CD4-positive, alpha-beta T cell treated with Interferon gamma for 1 hour (primary cell): ENCODE data around the gene TTLL8.

Experiments used
- DNase-seq: peaks from one replicate; pipeline ENCODE4 v3.0.0-alpha.2; 2020

Gene TTLL8

DNA sequence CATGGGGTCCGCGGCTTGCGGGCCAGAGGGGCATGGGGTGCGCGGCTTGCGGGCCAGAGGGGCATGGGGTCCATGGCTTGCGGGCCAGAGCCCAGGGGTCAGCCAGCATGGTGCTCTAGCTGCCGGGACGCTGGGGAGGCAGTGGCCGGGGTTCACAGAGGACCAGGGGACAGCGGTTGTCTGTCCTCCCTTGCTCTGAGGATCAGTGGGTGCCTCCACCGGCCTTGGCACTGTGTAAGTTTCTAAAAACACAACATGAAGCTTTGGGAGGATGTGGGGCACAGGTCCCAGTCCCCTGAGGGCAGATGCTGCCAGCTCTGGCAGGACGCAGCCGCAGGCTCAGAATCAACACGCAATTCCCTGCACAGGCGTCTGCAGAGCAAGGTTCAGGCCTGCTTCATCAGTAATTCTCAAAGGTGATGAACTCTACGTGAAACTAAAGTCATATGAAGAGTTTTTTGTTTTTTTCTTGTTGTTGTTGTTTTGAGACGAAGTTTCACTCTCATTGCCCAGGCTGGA is 24.2 kb upstream of the TTLL8 start:
- no peak for DNase-seq

DNA sequence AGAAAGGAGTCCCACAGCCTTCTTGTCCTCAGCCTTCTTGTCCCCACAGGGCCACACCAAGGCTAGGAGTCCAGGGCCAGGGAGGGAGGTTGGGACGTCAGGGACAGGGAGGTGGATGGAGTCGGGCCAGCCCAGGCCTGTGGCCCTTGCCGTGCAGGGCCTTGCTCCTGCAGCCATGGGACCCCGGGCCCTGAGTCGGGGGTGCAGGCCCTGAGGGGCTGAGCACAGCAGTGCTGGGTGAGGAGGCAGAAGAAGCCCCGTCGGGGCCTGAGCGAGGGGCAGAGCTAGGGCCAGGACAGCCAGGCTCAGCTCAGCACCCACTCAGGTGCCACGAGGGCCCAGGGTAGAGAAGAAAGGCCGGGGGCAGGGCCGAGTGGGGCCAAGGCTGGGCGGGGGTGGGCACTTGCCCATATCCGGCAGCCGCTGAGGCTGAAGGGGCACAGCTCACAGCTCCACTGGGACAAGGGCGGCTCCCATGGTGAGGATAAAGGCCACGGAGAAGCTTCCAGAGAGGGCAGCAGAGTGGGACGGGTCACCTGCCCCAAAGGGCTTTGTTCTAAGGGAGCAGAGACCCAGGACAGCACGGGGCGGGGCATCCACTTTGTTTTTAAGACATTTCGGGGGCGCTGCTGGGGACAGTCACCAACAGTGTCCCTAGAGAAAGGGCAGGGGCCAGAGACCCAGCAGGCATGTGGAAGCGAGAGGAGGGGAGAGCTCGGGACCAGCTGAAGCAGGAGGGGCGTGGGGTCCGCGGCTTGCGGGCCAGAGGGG is 23.5 kb upstream of the TTLL8 start:
- DNase-seq: no peak

DNA sequence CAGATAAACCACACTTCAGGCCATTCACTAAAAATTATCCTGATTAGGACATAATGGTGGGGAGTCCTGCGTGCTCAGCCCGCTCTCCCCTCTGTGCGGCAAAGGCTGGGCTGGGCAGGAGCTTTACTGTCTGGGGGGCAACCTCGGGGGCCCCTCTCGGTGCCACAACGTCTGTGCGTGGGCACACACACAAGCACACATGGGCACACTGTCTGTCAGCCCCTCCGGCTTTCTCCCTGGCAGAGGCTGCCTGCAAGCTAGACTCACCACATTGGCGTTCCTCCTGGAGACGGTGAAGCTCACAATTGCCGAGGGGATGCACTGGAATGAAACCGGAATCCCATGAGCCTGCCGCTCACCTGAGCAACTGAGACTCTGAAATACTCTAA is 22.0 kb upstream of the TTLL8 start:
- no peak for DNase-seq

DNA sequence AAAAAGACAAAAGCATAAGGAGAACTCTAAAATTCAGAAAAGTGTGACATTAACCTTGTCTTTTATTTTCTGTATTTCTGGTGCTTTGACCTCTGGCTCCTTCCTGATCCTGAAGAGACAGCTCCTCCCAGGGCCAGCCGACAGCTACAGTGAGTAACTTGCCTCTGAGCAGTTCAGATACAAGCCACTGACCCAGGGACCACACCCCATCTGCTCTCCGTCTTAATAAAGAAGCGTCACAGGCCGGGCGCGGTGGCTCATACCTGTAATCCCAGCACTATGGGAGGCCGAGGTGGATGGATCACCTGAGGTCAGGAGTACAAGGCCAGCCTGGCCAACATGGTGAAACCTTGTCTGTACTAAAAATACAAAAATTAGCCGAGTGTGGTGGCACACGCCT is 20.7 kb upstream of the TTLL8 start:
- DNase-seq: no peak

DNA sequence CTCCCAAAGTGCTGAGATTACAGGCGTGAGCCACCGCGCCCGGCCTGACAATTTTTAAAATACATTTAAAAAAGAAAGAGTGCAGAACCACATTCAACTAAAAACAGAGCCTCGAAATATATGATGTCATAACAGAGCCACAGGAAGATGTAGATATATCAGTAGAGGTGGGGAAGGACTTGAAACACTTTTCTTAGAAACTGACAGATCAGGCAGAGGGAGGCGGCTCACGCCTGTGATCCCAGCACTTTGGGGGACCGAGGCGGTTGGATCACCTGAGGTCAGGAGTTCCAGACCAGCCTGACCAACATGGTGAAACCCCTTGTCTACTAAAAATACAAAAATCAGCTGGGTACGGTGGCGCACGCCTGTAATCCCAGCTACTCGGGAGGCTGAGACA is 20.1 kb upstream of the TTLL8 start:
- DNase-seq: no peak

DNA sequence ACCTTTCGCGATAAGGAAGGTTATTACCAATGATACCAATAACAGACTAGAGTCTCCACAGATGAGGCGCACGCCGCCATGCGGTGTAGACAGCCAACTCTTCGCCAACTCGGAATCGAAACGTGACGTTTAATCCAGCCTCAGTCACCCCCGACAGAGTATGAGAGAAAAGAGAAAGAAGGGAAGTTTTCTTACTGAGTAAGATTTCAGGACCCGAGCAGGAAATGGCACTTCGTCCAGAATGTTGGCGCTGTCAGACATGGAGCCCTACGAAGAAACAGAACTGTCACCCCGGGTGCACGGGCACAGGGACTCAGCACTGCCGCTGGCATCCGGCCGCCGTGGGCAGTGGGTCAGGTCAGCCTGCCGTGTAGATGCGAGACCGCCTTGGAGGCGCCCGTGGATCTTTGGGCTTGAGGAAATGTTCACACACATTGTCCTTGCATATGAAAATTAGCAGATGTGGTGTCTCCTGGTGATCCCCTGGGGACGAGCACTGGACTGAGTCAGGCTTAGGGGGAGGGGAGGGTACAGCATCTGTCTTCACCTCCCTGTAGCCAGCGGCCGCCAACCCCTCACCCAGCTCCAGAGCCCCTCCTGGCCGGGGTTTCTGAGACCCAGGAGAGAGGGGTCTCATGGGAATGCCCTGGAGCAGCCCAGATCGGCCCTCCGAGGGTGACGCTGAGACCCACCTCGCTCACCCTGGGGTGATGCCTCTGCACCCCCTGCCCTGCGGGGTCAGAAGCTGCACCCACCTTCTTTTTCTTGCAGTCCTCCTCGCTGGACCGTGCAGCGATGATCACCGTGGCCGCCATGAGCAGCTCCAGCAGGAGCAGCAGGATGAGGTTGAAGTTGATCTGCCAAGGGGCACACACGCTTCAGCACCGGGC is 18.8 kb upstream of the TTLL8 start:
- no peak for DNase-seq

DNA sequence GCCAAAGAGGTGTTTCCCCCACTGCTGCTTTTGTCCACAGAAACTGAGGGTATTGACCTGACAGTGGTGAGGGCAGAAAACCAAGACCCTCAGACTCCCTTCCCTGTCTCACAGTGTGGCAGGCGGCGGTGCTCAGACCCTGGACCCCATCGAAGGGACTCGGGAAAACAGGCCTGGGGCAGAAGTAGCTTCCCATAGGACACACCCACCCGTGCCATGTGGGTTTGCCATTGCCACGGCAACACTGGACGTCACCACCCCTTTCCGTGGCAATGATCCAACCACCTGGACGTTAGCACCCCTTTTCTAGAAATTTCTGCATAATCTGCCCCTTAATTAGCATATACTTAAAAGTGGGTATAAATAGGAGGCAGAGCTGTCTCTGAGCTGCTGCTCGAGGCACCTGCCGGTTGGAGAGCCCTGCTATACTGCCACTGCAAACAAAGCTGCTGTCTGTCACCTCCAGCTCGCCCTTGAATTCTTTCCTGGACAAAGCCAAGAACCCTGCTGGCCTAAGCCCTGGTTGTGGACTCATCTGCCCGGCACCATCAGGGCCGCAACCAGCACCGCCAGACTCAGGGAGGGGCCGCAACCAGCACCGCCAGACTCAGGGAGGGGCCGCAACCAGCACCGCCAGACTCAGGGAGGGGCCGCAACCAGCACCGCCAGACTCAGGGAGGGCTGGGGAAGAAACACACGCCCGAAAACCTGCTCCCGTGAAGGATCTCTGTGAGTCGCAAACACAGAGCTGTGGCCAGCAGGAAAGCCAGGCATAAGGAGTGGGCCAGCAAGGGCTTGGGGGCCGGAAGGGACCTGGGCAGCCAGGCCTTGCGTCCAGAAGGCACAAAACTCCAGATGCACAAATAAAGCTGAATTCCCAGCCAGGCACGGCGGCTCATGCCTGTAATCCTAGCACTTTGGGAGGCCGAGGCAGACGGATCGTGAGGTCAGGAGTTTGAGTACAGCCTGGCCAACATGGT is 16.7 kb upstream of the TTLL8 start:
- no peak for DNase-seq

DNA sequence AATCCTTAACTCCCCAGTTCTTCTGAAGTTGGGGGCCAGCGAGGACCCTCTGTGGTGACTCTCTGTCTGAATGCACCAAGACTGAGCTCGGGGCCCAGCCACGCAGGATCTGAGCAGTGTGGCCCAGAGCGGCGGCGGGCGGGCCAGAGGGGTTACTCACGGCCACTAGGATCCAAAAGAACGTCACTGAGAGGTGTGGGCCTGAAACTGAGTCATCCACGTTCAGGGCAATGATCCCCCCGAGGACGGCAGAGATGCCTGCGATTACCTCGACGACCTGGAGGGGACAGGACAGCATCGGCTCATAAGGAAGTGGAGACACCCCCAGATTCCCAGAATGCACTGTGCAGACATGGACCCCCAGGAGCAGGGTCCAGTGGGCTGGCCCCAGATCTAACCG is 16.0 kb upstream of the TTLL8 start:
- DNase-seq: no peak

DNA sequence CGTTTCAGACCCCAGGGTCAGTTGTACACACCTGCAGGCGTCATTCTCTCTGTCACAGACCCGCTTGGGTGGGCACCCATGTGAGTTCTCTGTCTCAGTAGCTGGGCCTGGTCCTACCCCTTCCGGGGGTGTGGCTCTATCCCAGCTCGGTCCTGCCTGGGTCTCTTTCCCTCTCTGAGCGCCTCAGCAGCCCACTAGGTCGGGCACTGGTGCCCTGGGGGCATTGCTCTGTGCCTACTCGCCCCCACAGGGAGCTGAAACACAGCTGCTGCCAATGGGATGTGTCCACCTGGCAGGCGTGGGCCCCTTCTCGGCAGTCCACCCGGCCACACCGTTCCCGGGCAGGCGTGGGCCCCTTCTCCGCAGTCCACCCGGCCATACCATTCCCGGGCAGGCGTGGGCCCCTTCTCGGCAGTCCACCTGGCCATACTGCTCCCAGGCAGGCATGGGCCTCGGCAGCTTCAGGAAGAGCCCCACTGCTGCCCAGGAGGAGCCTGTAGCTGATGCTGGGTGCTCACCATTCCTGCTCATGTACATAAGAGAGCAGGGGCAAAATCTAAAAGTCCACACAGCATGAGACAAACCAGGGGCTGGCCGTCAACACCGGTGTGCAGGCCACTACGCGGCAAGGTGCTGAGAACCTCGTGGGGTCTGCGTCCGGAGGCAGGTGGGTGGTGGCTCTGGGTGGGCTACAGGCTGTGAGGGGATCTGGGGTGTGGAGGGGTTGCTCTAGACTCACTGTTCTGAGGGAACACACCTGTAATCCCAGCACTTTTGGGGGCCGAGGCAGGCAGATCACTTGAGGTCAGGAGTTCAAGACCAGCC is 14.8 kb upstream of the TTLL8 start:
- DNase-seq: no peak

DNA sequence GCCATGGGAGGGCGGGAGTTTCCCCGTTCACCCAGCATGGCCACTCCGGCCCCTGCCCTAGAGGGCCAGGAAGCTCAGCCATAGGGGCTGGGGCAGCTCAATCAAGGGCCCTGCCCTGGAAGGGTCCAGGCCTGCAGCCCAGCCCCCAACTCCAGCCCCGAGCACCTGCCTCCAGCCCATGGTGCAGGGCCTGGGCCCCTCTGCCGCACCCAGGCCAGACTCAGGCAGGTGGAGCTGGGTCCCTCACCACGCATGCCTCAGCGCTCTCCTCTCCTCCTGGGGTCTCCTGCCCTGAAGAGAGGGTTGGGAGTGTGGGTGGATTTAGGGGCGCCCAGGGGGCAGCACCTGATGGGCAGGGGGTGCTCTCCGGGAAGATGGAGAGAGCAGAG is 14.1 kb upstream of the TTLL8 start:
- DNase-seq: no peak

DNA sequence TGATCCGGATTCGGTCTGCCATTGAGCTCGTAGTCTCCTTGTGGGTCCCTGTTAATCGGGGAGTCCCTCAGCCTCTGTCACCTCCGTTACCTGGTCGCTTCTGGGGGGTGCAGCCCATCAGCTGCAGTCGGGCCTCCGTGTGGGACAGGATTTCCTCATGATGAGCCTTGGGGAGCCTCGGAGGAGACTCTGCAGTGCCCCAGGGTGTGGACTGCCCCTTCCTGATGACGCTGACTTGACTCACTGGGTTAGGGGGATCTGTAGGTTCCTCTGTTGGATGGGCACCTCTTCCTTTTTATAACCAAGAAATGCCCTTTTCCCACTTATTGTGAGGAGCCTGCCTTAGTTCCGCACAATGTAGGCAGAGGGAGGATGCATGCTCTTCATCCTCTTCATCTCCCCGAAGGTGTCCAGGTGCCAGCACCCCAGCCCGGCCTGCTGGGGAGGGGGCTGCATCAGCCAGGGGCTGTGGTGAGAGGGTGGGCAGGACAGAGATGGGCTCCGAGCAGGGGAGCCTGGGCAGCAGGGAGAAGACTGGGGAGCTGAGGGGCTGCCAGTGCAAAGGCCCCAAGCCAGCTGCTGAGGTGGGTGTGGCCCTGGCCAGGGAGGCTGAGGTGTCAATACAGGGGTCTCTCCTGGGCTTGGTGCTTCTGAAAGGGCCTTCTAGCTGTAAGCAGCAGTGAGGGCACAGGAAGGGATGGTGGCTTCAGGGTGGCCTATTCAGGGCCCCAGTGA is 13.5 kb upstream of the TTLL8 start:
- no peak for DNase-seq

DNA sequence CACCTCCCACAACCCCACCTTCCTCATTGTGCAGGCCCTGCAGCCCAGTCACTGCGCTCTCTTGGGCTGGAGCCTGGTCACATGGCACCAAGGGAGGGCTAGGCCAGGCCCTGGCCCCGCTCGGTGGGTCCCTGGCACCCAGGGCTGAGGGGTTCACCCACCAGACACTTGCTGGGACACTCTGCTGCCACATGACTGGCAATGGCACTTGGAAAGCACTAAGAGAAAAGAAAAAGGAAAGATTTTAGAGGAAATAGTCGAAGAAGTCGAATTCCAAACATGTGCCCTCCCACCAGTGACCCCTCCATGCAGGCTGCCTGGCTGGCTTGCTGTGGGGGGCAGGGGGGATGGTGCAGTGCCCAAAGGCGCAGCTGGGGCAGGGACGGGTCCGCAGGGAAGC is 12.3 kb upstream of the TTLL8 start:
- no peak for DNase-seq

DNA sequence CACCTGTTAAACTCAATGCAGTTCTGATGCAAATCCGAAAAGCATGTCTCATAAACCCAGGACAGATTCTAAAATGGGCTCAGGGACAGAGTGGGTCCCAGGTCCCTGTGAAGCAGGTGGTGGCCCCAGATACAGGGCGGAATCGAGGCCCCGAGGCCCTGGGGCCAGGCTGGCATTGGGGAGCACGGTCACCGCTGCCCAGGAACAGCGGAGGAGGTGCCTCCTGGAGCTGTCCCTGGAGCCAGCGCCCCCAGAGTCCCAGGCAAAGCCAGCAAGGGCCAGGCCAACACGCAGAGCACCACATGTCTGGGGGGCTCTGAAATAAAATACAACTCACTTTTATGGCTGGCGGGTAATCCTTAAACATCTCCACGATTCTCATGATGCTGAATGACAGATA is 10.0 kb upstream of the TTLL8 start:
- no peak for DNase-seq

DNA sequence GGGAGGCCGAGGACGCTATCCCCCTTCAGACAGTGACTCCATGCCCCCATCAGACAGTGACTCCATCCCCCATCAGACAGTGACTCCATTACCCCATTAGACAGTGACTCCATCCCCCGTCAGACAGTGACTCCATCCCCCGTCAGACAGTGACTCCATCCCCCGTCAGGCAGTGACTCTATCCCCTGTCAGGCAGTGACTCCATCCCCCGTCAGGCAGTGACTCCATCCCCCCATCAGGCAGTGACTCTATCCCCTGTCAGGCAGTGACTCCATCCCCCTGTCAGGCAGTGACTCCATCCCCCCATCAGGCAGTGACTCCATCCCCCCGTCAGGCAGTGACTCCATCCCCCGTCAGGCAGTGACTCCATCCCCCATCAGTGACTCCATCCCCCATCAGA is 9.1 kb upstream of the TTLL8 start:
- DNase-seq: no peak

DNA sequence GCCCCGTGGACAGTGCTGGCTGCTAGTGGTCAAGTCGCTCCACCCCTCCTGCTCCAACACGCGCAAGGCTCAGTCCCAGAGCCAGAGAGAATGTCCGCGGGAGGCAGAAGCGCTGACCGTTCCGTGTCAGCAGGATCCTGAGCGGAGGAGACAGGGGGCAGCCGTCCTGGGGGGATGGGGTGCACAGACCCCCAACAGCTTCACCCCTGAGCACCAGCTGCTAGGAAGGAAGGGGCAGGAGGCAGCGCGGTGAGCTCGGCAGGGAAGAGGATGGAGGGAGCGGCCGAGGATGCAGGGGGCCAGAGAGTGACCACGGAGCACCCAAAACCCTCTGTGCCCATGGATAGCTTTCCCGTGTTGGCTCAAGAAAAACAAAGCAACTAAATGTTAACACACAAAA is 6.4 kb upstream of the TTLL8 start:
- DNase-seq: no peak

DNA sequence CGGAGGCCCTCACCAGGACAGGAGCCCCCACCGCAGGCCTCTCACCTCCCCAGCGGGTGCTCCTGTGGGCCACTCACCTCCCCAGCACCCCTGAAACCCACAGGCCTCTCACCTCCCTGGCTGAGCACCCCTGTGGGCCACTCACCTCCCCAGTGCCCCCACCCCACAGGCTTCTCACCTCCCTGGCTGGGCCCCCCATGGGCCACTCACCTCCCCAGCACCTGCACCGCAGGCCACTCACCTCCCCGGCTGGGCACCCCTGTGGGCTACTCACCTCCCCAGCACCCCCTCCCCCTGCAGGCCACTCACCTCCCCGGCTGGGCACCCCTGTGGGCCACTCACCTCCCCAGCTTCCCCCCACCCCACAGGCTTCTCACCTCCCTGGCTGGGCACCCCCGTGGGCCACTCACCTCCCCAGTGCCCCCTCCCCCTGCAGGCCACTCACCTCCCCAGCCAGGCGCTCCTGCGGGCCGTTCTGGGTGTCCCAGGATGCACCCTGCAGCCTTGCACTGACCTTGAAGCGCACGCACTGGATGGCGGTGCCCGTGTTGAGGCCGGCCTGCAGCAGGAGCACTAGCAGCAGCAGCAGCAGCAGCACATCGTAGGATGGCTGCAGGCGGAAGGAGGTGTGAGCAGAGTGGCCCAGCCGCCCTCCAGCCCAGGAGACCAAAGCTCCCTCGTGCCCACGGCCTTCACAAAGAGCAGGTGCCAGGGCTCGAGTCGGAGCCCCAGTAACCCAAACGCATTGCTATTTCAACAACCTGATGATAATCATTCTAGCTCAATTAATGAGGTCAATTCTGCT is 5.7 kb upstream of the TTLL8 start:
- no peak for DNase-seq

DNA sequence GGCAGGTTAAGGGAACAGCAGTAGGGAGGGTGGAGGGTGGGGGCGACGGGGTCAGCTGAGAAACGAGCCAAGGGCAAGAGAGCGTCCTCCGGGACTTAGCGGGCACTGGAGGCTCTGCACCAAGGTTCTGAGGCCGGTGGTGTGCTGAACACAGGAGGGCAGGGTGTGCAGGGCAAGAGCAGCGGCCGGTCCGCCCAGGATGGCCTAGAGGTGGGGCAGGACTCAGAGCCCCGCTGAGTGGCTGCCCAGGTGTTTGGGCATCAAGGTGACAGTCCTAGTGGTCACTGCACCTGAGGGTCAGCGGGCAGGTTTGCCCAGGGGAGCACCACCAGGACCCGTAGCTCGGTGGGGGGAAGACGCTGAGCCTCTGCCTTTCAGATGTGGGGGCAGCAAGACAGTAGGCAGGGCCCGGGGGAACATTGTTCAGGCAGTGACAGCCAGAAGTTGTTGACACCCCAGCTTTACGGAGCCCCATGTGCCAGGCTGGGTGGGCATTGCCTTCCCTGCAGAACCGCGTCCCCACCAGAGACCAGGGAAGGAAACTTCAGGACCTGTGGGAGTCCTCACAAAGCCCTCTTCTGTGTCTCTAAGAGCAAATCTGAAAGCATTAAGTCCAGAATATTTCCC is 4.5 kb upstream of the TTLL8 start:
- DNase-seq: no peak

DNA sequence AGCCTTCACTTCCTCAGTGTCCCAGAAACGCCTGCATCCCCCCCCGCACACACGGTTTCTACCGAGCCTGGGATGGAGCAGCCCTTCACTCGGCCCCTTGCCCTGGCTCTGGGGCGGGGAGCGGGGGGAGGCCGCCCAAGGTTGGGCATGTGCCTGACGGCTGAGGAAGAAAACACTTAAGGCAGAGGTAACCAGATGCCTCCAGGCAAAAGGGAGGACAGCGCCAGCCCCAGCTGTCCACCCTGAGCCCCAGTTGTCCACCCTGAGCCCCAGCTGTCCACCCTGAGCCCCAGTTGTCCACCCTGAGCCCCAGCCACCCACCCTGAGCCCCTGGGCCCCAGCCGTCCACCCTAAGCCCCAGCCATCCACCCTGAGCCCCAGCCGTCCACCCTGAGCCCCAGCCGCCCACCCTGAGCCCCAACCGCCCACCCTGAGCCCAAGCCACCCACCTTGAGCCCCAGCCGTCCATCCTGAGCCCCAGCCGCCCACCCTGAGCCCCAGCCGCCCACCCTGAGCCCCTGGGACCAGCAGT is 3.8 kb upstream of the TTLL8 start:
- no peak for DNase-seq

DNA sequence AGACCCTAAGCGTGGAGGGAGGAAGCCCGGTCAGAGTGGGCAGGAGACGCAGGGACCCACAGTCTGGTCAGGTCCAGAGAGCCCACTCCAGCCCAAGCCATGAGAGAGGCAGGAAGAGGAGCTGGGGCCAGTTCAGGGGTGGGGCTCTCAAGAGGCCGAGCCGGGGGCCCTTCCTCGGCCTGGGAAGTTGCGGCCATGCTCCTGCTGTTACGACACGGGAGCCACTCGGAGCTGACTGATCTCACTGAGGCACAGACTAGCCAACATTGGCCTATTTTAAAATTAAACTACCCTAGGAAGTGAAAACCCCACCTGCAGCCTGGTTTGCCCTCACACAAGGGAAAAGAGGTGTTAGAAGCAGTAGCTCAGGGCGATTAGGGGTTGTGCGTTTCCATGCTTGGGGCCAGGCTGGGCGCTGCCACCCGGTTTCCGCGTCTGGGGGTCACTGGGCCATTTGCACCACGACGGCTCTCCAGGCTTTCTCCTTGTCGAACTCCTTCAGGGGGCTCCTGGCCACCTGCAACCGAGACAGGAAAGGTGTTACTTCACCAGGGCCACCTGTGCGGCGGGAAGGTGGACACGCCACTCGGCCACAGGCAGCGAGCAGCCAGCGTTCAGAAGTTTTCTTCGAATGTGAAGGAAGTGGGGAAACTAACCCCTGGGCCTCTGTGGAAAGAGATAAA is 3.2 kb upstream of the TTLL8 start:
- no peak for DNase-seq
